ENCODE results near the gene WBP2. TPM values are rescaled to one million over a fixed set of nuclear protein-coding genes. Genes with fewer than 3 reads are reported as not detected.

The WBP2 gene
- total and polyA plus RNA-seq, 2 of the 13 experiments (the other 11 are each of a cell fraction or from before 2014, with no cell fraction given), result 29.2 to 29.5 TPM

DNA sequence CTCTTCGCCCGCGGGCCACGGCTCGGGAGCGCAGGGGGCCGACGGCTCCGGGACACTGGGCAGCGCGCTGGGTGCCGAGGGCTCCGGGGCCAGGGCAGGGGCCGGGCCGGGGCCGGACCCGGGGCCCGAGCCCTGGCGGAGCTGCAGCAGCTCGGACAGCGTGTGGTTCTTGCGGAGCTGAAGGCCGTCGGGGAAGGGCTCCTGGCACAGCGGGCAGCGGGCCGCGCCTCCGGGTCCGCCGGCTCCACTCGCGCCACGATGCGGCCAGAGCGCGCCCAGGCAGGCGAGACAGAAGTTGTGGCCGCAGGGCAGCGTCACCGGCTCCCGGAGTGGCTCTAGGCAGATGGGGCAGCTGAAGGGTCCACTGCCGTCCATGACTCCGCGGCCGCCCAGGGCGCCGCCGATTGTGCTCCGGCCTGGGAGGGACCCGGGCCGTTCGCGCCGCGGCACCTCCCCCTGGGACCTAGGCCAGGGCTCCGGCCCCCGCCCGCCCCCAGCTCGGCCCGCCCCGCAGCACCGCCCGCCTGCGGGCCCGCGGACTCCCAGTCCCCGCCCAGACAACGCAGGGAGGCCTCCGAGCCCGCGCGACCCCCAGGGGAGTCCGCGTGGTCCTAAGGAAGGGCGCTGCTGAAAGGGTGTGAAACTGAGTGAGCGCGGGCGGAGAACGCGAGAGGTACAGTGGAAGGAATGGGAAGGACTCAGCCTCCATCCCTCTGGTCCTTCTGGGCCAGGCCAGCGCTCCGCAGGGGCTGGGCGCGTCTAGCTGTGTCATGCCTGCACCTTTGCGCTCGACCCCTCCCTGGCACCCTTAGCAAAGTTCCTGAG is 23.3 kb upstream of the WBP2 start, which contains the start of gene TRIM47 (continued):
- TF ChIP-seq, protein P1, sequence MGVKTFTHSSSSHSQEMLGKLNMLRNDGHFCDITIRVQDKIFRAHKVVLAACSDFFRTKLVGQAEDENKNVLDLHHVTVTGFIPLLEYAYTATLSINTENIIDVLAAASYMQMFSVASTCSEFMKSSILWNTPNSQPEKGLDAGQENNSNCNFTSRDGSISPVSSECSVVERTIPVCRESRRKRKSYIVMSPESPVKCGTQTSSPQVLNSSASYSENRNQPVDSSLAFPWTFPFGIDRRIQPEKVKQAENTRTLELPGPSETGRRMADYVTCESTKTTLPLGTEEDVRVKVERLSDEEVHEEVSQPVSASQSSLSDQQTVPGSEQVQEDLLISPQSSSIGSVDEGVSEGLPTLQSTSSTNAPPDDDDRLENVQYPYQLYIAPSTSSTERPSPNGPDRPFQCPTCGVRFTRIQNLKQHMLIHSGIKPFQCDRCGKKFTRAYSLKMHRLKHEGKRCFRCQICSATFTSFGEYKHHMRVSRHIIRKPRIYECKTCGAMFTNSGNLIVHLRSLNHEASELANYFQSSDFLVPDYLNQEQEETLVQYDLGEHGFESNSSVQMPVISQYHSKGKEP (CRISPR knock-in tag; IDR thresholded peaks at IDR 0.05), result peak; percentile 82; the same call in 1 of the 2 replicates
- TF ChIP-seq GMEB1 (CRISPR knock-in tag; IDR thresholded peaks at IDR 0.05; ENCODE audit: borderline replicate concordance) (peak; percentile 68; the same call in 1 of the 2 replicates), NCOA1 (CRISPR knock-in tag; IDR thresholded peaks at IDR 0.05) (peak; percentile 43; the same call in 1 of the 2 replicates), KLF11 (CRISPR knock-in tag; IDR thresholded peaks at IDR 0.05) (no peak), RXRA (CRISPR knock-in tag; IDR thresholded peaks at IDR 0.05) (peak; percentile 58), NFYB (CRISPR knock-in tag; IDR thresholded peaks at IDR 0.05) (no peak), ZSCAN30 (CRISPR knock-in tag; IDR thresholded peaks at IDR 0.05) (no peak; the same call in 1 of the 2 replicates), FOSL2 (CRISPR knock-in tag; IDR thresholded peaks at IDR 0.05) (peak; percentile 33), ZNF790 (CRISPR knock-in tag; IDR thresholded peaks at IDR 0.05; ENCODE audit: borderline replicate concordance) (peak; percentile 72; the same call in 1 of the 2 replicates), TBL1XR1 (IDR thresholded peaks at IDR 0.05; ENCODE audit: borderline replicate concordance, low read length, partially characterized antibody) (no peak), KDM2A (CRISPR knock-in tag; IDR thresholded peaks at IDR 0.05; ENCODE audit: borderline replicate concordance, low read depth) (peak; percentile 94), SIN3A (IDR thresholded peaks at IDR 0.05; ENCODE audit: borderline replicate concordance, low read depth, low read length) (no peak), NRL (CRISPR knock-in tag; IDR thresholded peaks at IDR 0.05; ENCODE audit: borderline replicate concordance) (peak; percentile 40; the same call in 1 of the 2 replicates), ZNF773 (CRISPR knock-in tag; IDR thresholded peaks at IDR 0.05; ENCODE audit: borderline replicate concordance) (0 out of 2 replicates have a peak, but pooled peaks have one; percentile 70), ZNF10 (CRISPR knock-in tag; IDR thresholded peaks at IDR 0.05; ENCODE audit: borderline replicate concordance, low read depth) (no peak)
- TF ChIP-seq, protein P2, sequence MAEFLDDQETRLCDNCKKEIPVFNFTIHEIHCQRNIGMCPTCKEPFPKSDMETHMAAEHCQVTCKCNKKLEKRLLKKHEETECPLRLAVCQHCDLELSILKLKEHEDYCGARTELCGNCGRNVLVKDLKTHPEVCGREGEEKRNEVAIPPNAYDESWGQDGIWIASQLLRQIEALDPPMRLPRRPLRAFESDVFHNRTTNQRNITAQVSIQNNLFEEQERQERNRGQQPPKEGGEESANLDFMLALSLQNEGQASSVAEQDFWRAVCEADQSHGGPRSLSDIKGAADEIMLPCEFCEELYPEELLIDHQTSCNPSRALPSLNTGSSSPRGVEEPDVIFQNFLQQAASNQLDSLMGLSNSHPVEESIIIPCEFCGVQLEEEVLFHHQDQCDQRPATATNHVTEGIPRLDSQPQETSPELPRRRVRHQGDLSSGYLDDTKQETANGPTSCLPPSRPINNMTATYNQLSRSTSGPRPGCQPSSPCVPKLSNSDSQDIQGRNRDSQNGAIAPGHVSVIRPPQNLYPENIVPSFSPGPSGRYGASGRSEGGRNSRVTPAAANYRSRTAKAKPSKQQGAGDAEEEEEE (CRISPR knock-in tag; IDR thresholded peaks at IDR 0.05; ENCODE audit: borderline replicate concordance), result no peak
- TF ChIP-seq, protein P3, sequence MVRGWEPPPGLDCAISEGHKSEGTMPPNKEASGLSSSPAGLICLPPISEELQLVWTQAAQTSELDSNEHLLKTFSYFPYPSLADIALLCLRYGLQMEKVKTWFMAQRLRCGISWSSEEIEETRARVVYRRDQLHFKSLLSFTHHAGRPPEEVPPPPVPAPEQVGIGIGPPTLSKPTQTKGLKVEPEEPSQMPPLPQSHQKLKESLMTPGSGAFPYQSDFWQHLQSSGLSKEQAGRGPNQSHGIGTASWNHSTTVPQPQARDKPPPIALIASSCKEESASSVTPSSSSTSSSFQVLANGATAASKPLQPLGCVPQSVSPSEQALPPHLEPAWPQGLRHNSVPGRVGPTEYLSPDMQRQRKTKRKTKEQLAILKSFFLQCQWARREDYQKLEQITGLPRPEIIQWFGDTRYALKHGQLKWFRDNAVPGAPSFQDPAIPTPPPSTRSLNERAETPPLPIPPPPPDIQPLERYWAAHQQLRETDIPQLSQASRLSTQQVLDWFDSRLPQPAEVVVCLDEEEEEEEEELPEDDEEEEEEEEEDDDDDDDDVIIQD (CRISPR knock-in tag; IDR thresholded peaks at IDR 0.05; ENCODE audit: low read depth), result no peak
- TF ChIP-seq, protein P4, sequence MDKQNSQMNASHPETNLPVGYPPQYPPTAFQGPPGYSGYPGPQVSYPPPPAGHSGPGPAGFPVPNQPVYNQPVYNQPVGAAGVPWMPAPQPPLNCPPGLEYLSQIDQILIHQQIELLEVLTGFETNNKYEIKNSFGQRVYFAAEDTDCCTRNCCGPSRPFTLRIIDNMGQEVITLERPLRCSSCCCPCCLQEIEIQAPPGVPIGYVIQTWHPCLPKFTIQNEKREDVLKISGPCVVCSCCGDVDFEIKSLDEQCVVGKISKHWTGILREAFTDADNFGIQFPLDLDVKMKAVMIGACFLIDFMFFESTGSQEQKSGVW (CRISPR knock-in tag; IDR thresholded peaks at IDR 0.05; ENCODE audit: borderline replicate concordance), result no peak
- TF ChIP-seq, protein P5, sequence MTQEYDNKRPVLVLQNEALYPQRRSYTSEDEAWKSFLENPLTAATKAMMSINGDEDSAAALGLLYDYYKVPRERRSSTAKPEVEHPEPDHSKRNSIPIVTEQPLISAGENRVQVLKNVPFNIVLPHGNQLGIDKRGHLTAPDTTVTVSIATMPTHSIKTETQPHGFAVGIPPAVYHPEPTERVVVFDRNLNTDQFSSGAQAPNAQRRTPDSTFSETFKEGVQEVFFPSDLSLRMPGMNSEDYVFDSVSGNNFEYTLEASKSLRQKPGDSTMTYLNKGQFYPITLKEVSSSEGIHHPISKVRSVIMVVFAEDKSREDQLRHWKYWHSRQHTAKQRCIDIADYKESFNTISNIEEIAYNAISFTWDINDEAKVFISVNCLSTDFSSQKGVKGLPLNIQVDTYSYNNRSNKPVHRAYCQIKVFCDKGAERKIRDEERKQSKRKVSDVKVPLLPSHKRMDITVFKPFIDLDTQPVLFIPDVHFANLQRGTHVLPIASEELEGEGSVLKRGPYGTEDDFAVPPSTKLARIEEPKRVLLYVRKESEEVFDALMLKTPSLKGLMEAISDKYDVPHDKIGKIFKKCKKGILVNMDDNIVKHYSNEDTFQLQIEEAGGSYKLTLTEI (CRISPR knock-in tag; conservative IDR thresholded peaks at IDR 0.05), result no peak

All from HepG2 (cell line).